ENCODE results near the gene DHFR.

- TF ChIP-seq EZH2 (IDR thresholded peaks at IDR 0.05; ENCODE audit: borderline replicate concordance, low read depth, low read length, poor library complexity, severe bottlenecking) (no peak), CTCF (conservative IDR thresholded peaks at IDR 0.05; ENCODE audit: low read depth, low read length) (no peak)
These were observed 46.1 kb downstream of the DHFR start for GRCh38 chr5:80608731-80609130.

Measured in A673 (cell line).